Measurements from ENCODE around the gene C2orf92.
"Not testable (repeated sequence)": the region's sequence is repeated elsewhere in the genome, so short reads cannot be mapped to it uniquely, and the experiment has no call there.

GRCh38 chr2:97626049-97626430 lies 43.5 kb upstream of the C2orf92 start:
- TF ChIP-seq CTCF (IDR thresholded peaks at IDR 0.05; ENCODE audit: low read length); EZH2 (optimal IDR thresholded peaks at IDR 0.05; ENCODE audit: low read depth, low read length): not testable (repeated sequence)
